AG04449 (cell line): Measurements from ENCODE around the gene CCDC146.
"Not testable (repeated sequence)": the region's sequence is repeated elsewhere in the genome, so short reads cannot be mapped to it uniquely, and the experiment has no call there.

Experiments used
- CTCF ChIA-PET: fragments of 350-600 bp; formaldehyde crosslinking; extraction: SDS; loops from one replicate; lab custom pipeline; 2021; ENCODE audit warnings: antibody characterized with exemption; lab: Yijun Ruan, JAX
- POLR2A ChIA-PET: fragments of 400-600, 350-600 bp; formaldehyde crosslinking; extraction: SDS; loops from one replicate; lab custom pipeline; 2020; ENCODE audit warnings: antibody characterized with exemption, inconsistent platforms; lab: Yijun Ruan, JAX
- DNase-seq: peaks from one replicate; pipeline ENCODE4 v3.0.0-alpha.2; 2010; ENCODE audit warnings: low read depth, low spot score
- H3K4me3 ChIP-seq: 2 replicates; pipeline ENCODE4 v1.5.1; 2011; ENCODE audit warnings: low read depth, mild to moderate bottlenecking, control low read depth, low read length
- CTCF ChIP-seq: IDR thresholded peaks from one replicate; pipeline ENCODE4 v1.5.1; 2011; ENCODE audit warnings: mild to moderate bottlenecking, moderate library complexity, low read length, control low read depth, inconsistent platforms; ENCODE audit not compliant: insufficient read depth; ENCODE audit errors: missing control alignments

The CCDC146 gene

DNA sequence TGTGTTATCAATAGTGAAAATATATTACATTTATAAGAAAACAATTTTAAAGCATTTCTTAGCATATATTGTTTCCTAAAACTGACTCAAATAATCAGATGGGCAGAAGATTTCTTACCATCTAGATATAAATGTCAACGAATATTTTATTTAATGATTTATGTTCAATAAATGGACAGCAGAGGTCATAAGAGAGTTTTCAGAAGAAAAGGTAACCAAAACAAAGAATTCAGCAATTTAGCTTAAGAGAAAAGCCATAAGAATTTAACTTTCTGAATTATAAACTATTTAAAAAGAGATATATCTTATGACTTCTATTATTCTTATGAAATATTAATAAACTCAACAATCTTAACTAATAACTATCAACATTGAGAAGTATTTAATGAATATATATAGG, 3.1 kb downstream of the CCDC146 start:
- DNase-seq, H3K4me3 ChIP-seq, POLR2A ChIA-PET: not testable (repeated sequence)
- CTCF ChIA-PET = interaction anchor here (1.7 to 2.8 kb wide), 2 partner anchors 121 to 206 kb away, joined by 12 to 14 read pairs; no protein-coding TSS in a partner anchor

DNA sequence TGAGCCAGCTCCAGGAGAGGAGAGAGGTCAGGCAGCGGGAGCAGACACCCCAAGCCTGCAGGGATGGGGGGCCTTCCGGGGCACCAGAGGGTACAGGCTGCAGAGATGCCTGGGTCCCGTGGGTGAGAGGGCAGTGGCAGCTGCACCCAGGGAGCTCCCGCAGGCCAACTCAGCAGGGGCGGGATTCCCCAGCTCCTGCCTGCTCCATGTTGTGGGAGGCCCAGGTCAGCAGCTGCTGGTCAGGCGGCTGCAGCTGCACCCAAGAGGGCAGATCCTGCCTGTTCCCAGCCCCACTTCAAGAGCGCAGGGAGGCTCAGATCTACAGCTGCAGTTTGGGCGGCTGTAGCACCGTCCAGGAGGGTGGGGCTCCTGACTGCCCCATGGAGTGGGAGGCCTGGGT, 4.6 kb downstream of the CCDC146 start:
- DNase-seq, POLR2A ChIA-PET, H3K4me3 ChIP-seq: not testable (repeated sequence)
- CTCF ChIA-PET = interaction anchor here (1.1 to 2.8 kb wide), 2 partner anchors 120 to 205 kb away, joined by 3 to 14 read pairs; no protein-coding TSS in a partner anchor

- DNase-seq, H3K4me3 ChIP-seq, POLR2A ChIA-PET, CTCF ChIA-PET: not testable (repeated sequence)
Measured at GRCh38 chr7:77128582-77129410, 6.4 kb downstream of the CCDC146 start.

DNA sequence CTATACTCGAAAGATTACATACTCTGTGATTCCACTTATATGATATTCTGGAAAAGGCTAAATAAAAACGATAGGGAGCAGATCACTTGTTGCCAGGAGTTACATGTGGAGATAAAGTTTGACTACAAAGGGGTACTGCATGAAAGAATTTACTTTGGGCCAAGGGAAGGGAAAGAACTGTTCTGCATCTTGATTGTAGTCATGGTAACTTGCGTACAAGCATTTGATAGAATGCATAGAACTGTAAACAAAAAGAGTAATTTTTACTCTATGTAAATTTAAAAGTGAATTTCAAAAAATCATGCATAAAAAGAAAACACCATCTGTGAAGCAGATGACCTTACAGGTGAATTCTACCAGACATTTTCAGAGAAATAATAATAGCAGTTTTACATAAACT, 9.4 kb downstream of the CCDC146 start:
- POLR2A ChIA-PET, CTCF ChIA-PET, H3K4me3 ChIP-seq, DNase-seq: not testable (repeated sequence)

DNA sequence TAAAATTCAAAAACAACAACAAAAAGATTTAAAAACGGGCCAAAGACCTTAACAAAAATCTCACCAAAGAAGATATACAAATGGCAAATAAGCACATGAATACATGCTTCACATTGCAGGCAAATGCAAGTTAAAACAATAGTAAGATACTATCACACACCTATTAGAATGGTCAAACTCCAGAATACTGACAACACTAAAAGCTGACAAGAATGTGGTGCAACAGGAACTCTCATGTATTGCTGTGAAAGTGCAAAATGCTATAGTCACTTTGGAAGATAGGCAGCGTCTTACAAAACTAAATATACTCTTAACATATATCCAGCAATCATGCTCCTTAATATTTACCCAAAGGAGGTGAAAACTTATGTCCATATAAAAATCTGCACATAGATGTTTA, 16.3 kb downstream of the CCDC146 start:
- DNase-seq, POLR2A ChIA-PET, CTCF ChIA-PET, H3K4me3 ChIP-seq: not testable (repeated sequence)

DNA sequence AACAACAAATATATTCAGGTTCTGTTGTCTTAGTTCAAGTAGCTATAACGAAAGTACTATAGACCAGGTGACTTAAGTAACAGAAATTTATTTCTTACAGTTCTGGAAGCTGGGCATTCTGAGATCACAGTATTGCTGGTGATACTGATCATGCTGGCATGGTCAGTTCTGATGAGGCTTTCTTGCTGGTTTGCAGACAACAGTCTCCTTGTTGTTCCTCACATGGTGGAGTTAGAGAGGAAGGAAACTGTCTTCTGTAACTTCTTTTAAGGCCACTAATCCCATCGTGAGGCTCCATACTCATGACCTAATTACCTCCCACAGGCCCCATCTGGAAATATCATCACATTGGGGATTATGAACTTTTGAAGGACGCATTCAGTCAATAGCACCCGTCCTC, 17.9 kb downstream of the CCDC146 start:
- CTCF ChIA-PET, H3K4me3 ChIP-seq, POLR2A ChIA-PET, DNase-seq: not testable (repeated sequence)

DNA sequence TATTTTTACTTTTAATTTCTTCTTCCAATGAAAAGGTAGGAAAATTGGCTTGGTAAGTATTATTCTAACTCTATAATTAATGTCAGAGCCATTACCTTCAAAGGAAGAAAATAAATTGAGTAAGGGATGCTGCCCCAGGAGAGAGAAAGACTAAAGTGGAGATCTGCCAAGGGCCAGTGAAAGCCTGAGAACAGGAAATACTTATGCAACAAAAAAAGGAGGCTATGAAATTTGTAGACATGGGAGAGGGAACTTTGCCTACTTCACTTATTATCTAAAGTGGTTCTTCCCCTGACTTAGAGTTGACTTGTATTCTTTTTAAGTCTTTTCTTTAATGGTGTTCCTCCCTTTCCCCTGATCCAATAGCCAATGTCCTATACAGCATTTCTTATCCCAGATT, 29.8 kb downstream of the CCDC146 start:
- CTCF ChIA-PET, POLR2A ChIA-PET, DNase-seq, H3K4me3 ChIP-seq: not testable (repeated sequence)

GRCh38 chr7:77154917-77155464, 32.6 kb downstream of the CCDC146 start:
- POLR2A ChIA-PET, DNase-seq, CTCF ChIA-PET, H3K4me3 ChIP-seq: not testable (repeated sequence)

DNA sequence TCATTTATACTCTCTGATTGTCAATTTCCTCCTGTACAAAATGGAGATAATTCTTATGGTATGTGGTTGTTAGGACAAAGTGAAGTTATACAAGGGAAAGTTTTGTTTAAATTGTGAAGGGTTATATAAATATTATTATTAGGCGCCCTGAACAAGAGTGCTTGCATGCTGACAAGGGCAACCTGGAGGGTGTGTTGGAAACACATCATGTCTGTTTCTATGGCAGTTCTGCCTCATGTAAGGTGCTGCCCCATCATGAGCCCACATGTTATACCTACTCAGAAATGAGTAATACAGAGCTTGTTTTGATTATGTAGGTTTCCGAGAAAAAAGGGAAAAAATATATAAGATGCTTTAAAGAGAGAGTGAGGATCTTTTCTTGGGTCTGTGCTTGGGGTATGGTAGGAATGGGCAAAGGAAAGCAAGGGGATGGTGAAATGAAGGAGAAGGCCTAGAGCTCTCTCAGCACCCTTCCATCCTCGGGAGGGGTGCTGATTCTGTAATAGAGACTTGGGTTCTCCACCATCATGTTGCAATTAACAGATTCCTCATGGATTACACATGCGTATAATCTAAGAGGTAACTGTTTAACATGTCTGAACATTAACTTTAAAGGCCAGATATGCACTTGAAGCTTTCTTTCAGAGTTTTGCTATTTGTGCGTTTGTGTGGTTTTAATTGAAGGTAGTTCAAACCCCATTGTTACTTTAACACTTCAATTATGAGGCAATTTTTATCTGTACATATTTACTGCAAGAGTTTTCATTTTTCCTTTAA, 33.4 kb downstream of the CCDC146 start:
- POLR2A ChIA-PET, DNase-seq, CTCF ChIA-PET, H3K4me3 ChIP-seq: not testable (repeated sequence)

- POLR2A ChIA-PET, H3K4me3 ChIP-seq, CTCF ChIA-PET: not testable (repeated sequence)
Measured at GRCh38 chr7:77157034-77157433, 34.6 kb downstream of the CCDC146 start.

GRCh38 chr7:77157446-77157845, 35.0 kb downstream of the CCDC146 start:
- H3K4me3 ChIP-seq = no peak overlapping the region
- CTCF ChIA-PET = no interaction called here
- POLR2A ChIA-PET = no interaction called here
- no peak for TF ChIP-seq CTCF
- no peak for DNase-seq

More at GRCh38 chr7:77157034-77157433, 34.6 kb downstream of the CCDC146 start:
- not testable (repeated sequence) for DNase-seq

- CTCF ChIA-PET, POLR2A ChIA-PET: not testable (repeated sequence)
Measured at GRCh38 chr7:77171073-77171472, 48.7 kb downstream of the CCDC146 start.

DNA sequence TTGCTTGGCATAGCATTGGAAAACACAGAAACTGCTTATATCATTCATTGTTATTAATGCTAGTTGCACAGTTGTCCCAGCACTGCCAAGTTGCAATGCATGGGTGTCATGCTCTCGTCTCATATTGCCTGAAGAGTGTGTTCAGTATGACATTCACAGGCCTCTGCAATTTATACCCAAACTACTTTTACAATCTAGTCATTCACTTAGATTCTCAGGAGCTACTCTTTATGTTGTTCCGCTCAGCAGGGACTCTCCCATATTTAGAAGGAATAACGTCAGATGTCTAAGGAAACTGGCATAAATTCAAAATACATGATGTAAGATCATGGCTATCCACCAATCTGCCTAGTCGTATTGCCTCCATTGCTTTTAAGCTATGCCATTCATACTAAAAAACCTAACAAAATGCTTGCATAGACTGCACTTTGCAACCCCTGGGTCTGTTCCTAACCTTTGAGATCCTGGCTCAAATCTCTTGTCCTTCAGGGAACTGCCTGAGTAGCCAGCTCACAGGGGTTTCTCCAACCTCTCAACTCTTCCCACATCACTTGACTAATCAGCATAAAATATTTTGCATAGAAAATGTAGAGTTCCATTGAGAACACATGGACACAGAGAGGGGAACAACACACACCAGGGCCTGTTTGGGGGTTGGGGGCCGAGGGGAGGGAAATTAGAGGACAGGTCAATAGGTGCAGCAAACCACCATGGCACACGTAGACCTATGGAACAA, 50.2 kb downstream of the CCDC146 start:
- POLR2A ChIA-PET, H3K4me3 ChIP-seq, CTCF ChIA-PET, DNase-seq: not testable (repeated sequence)

More at GRCh38 chr7:77171073-77171472, 48.7 kb downstream of the CCDC146 start:
- DNase-seq, H3K4me3 ChIP-seq: not testable (repeated sequence)

DNA sequence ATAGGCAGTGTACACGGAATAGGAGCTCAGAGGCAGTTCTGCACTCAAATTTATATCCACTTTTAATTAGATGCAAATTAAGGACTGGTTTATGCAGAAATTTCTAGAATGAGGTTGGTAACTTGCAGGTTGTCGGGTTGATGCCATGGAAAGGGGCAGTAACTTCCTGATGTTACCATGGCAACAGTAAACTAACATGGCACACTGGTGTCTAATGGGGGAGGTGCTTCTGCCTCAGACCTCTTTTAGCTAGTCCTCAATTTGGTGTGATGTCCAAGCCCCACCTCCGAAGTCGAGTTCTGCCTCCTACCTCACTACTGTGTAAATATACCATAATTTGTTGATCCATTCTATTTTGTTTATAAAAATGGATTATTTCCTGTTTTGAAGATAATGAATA, 52.0 kb downstream of the CCDC146 start:
- H3K4me3 ChIP-seq, POLR2A ChIA-PET, DNase-seq, CTCF ChIA-PET: not testable (repeated sequence)
